ENCODE measurements around the gene PLEKHJ1. TPM values are rescaled to one million over a fixed set of nuclear protein-coding genes. Genes with fewer than 3 reads are reported as not detected.

Gene PLEKHJ1
- total and polyA plus RNA-seq, 9 of the 15 experiments (the other 6 are each of a cell fraction or from before 2014, with no cell fraction given), result 1.5 to 188 (median 63.9) TPM

MicroRNAs within 50 kb of the gene (microRNA counts, 767-probe panel; counts per million panel counts)
- not detected for microRNA hsa-miR-1227

Small RNA genes lying within 50 kb of the gene (microRNA-seq; reads per million reads assigned to microRNA genes)
- gene MIR1227 (ENCODE audit: borderline microRNAs expressed), result 1.1 reads per million, percentile 10 among the genes with 10 or more reads in this experiment
- not detected for gene MIR4321 (ENCODE audit: borderline microRNAs expressed)

Small RNA genes lying within 50 kb of the gene (small RNA-seq; reads per million reads assigned to genes)
- not detected for gene MIR1227

Other genes starting within 250 kb of the PLEKHJ1 start
Only the 7 nearest of the 17 such genes appear.
- gene AP3D1, start 84.8 kb downstream of the PLEKHJ1 start, total RNA-seq (2014; rRNA removed), result 52.0 and 68.7 TPM in 2 replicates
- 23.3 and 28.0 TPM in 2 replicates for gene AP3D1, start 84.8 kb downstream of the PLEKHJ1 start, total RNA-seq (2014; rRNA removed; fragmentation: Illumina TruSeq; extraction: Trizol)
- gene AP3D1, start 84.8 kb downstream of the PLEKHJ1 start, total RNA-seq (2015; rRNA removed; fragmentation: Illumina TruSeq; extraction: Trizol), result 35.9 and 36.9 TPM in 2 replicates
- 72.3 and 86.1 TPM in 2 replicates for gene AP3D1, start 84.8 kb downstream of the PLEKHJ1 start, total RNA-seq (2021)
- 34.9 and 55.0 TPM in 2 replicates for gene AP3D1, start 84.8 kb downstream of the PLEKHJ1 start, polyA plus RNA-seq (2011; rRNA removed)
- 82.1 and 90.4 TPM in 2 replicates for gene AP3D1, start 84.8 kb downstream of the PLEKHJ1 start, polyA plus RNA-seq (2014; fragmentation: Illumina TruSeq; extraction: Trizol)
- gene AP3D1, start 84.8 kb downstream of the PLEKHJ1 start, polyA plus RNA-seq (2014; fragmentation: Nextera tagmentation; extraction: Ambion mirVana), result 1 to 10 TPM; 1.2 to 1.6 TPM
- 47.5 and 48.7 TPM in 2 replicates for gene AP3D1, start 84.8 kb downstream of the PLEKHJ1 start, polyA plus RNA-seq (2014; rRNA removed)
- gene DOT1L, start 72.4 kb downstream of the PLEKHJ1 start, total RNA-seq (2014; rRNA removed), result 12.7 and 18.7 TPM in 2 replicates
- gene DOT1L, start 72.4 kb downstream of the PLEKHJ1 start, total RNA-seq (2014; rRNA removed; fragmentation: Illumina TruSeq; extraction: Trizol), result 10.0 and 10.5 TPM in 2 replicates
- 7.0 and 8.4 TPM in 2 replicates for gene DOT1L, start 72.4 kb downstream of the PLEKHJ1 start, total RNA-seq (2015; rRNA removed; fragmentation: Illumina TruSeq; extraction: Trizol)
- 66.2 and 66.5 TPM in 2 replicates for gene DOT1L, start 72.4 kb downstream of the PLEKHJ1 start, total RNA-seq (2021)
- 5.7 and 8.6 TPM in 2 replicates for gene DOT1L, start 72.4 kb downstream of the PLEKHJ1 start, polyA plus RNA-seq (2011; rRNA removed)
- gene DOT1L, start 72.4 kb downstream of the PLEKHJ1 start, polyA plus RNA-seq (2014; fragmentation: Illumina TruSeq; extraction: Trizol), result 15.1 and 16.2 TPM in 2 replicates
- gene DOT1L, start 72.4 kb downstream of the PLEKHJ1 start, polyA plus RNA-seq (2014; fragmentation: Nextera tagmentation; extraction: Ambion mirVana), result under 1 TPM; 0.32 to 0.51 TPM
- gene DOT1L, start 72.4 kb downstream of the PLEKHJ1 start, polyA plus RNA-seq (2014; rRNA removed), result 21.2 and 24.8 TPM in 2 replicates
- gene SF3A2, start 495 bp upstream of the PLEKHJ1 start, total RNA-seq (2014; rRNA removed), result 50.3 and 111 TPM in 2 replicates
- gene SF3A2, start 495 bp upstream of the PLEKHJ1 start, total RNA-seq (2014; rRNA removed; fragmentation: Illumina TruSeq; extraction: Trizol), result 4.5 and 5.8 TPM in 2 replicates
- gene SF3A2, start 495 bp upstream of the PLEKHJ1 start, total RNA-seq (2015; rRNA removed; fragmentation: Illumina TruSeq; extraction: Trizol), result 22.8 and 30.6 TPM in 2 replicates
- 181 and 194 TPM in 2 replicates for gene SF3A2, start 495 bp upstream of the PLEKHJ1 start, total RNA-seq (2021)
- 7.9 and 21.0 TPM in 2 replicates for gene SF3A2, start 495 bp upstream of the PLEKHJ1 start, polyA plus RNA-seq (2011; rRNA removed)
- gene SF3A2, start 495 bp upstream of the PLEKHJ1 start, polyA plus RNA-seq (2014; fragmentation: Illumina TruSeq; extraction: Trizol), result 44.6 and 119 TPM in 2 replicates
- gene SF3A2, start 495 bp upstream of the PLEKHJ1 start, polyA plus RNA-seq (2014; fragmentation: Nextera tagmentation; extraction: Ambion mirVana), result under 1 TPM; 0.17 to 0.35 TPM
- 45.9 and 46.7 TPM in 2 replicates for gene SF3A2, start 495 bp upstream of the PLEKHJ1 start, polyA plus RNA-seq (2014; rRNA removed)
- 9.4 and 10.7 TPM in 2 replicates for gene AMH, start 13.0 kb upstream of the PLEKHJ1 start, total RNA-seq (2014; rRNA removed)
- 0.13 and 0.29 TPM in 2 replicates for gene AMH, start 13.0 kb upstream of the PLEKHJ1 start, total RNA-seq (2014; rRNA removed; fragmentation: Illumina TruSeq; extraction: Trizol)
- 2.6 and 3.5 TPM in 2 replicates for gene AMH, start 13.0 kb upstream of the PLEKHJ1 start, total RNA-seq (2015; rRNA removed; fragmentation: Illumina TruSeq; extraction: Trizol)
- gene AMH, start 13.0 kb upstream of the PLEKHJ1 start, total RNA-seq (2021), result 22.2 and 27.4 TPM in 2 replicates
- gene AMH, start 13.0 kb upstream of the PLEKHJ1 start, polyA plus RNA-seq (2011; rRNA removed), result 1.7 and 3.6 TPM in 2 replicates
- 1.5 and 4.0 TPM in 2 replicates for gene AMH, start 13.0 kb upstream of the PLEKHJ1 start, polyA plus RNA-seq (2014; fragmentation: Illumina TruSeq; extraction: Trizol)
- not detected for gene AMH, start 13.0 kb upstream of the PLEKHJ1 start, polyA plus RNA-seq (2014; fragmentation: Nextera tagmentation; extraction: Ambion mirVana)
- gene AMH, start 13.0 kb upstream of the PLEKHJ1 start, polyA plus RNA-seq (2014; rRNA removed), result 19.2 and 23.6 TPM in 2 replicates
- 0.29 TPM in 1 of 2 replicates, not detected in the other for gene JSRP1, start 20.1 kb upstream of the PLEKHJ1 start, total RNA-seq (2014; rRNA removed)
- 0.40 and 0.45 TPM in 2 replicates for gene JSRP1, start 20.1 kb upstream of the PLEKHJ1 start, total RNA-seq (2014; rRNA removed; fragmentation: Illumina TruSeq; extraction: Trizol)
- 0.51 and 0.57 TPM in 2 replicates for gene JSRP1, start 20.1 kb upstream of the PLEKHJ1 start, total RNA-seq (2015; rRNA removed; fragmentation: Illumina TruSeq; extraction: Trizol)
- 0.58 and 0.78 TPM in 2 replicates for gene JSRP1, start 20.1 kb upstream of the PLEKHJ1 start, total RNA-seq (2021)
- gene JSRP1, start 20.1 kb upstream of the PLEKHJ1 start, polyA plus RNA-seq (2011; rRNA removed), result not detected in 2 replicates
- not detected in 2 replicates for gene JSRP1, start 20.1 kb upstream of the PLEKHJ1 start, polyA plus RNA-seq (2014; fragmentation: Illumina TruSeq; extraction: Trizol)
- gene JSRP1, start 20.1 kb upstream of the PLEKHJ1 start, polyA plus RNA-seq (2014; fragmentation: Nextera tagmentation; extraction: Ambion mirVana), result under 1 TPM in 1 of 2 experiments, not detected in 1; 0.08 TPM
- gene JSRP1, start 20.1 kb upstream of the PLEKHJ1 start, polyA plus RNA-seq (2014; rRNA removed), result 1.2 and 2.1 TPM in 2 replicates
- 0.16 TPM in 1 of 2 replicates, not detected in the other for gene PEAK3, start 45.8 kb upstream of the PLEKHJ1 start, total RNA-seq (2014; rRNA removed)
- not detected in 2 replicates for gene PEAK3, start 45.8 kb upstream of the PLEKHJ1 start, total RNA-seq (2014; rRNA removed; fragmentation: Illumina TruSeq; extraction: Trizol)
- not detected in 2 replicates for gene PEAK3, start 45.8 kb upstream of the PLEKHJ1 start, total RNA-seq (2015; rRNA removed; fragmentation: Illumina TruSeq; extraction: Trizol)
- gene PEAK3, start 45.8 kb upstream of the PLEKHJ1 start, total RNA-seq (2021), result 0.13 and 0.40 TPM in 2 replicates
- 0.03 TPM in 1 of 2 replicates, not detected in the other for gene PEAK3, start 45.8 kb upstream of the PLEKHJ1 start, polyA plus RNA-seq (2011; rRNA removed)
- gene PEAK3, start 45.8 kb upstream of the PLEKHJ1 start, polyA plus RNA-seq (2014; fragmentation: Illumina TruSeq; extraction: Trizol), result 0.06 TPM in 1 of 2 replicates, not detected in the other
- not detected for gene PEAK3, start 45.8 kb upstream of the PLEKHJ1 start, polyA plus RNA-seq (2014; fragmentation: Nextera tagmentation; extraction: Ambion mirVana)
- gene PEAK3, start 45.8 kb upstream of the PLEKHJ1 start, polyA plus RNA-seq (2014; rRNA removed), result 0.07 TPM in 1 of 2 replicates, not detected in the other
- gene LINGO3, start 71.8 kb upstream of the PLEKHJ1 start, total RNA-seq (2014; rRNA removed), result 0.05 TPM in 1 of 2 replicates, not detected in the other
- not detected in 2 replicates for gene LINGO3, start 71.8 kb upstream of the PLEKHJ1 start, total RNA-seq (2014; rRNA removed; fragmentation: Illumina TruSeq; extraction: Trizol)
- not detected in 2 replicates for gene LINGO3, start 71.8 kb upstream of the PLEKHJ1 start, total RNA-seq (2015; rRNA removed; fragmentation: Illumina TruSeq; extraction: Trizol)
- gene LINGO3, start 71.8 kb upstream of the PLEKHJ1 start, total RNA-seq (2021), result not detected in 2 replicates
- 0.03 and 0.07 TPM in 2 replicates for gene LINGO3, start 71.8 kb upstream of the PLEKHJ1 start, polyA plus RNA-seq (2011; rRNA removed)
- not detected in 2 replicates for gene LINGO3, start 71.8 kb upstream of the PLEKHJ1 start, polyA plus RNA-seq (2014; fragmentation: Illumina TruSeq; extraction: Trizol)
- gene LINGO3, start 71.8 kb upstream of the PLEKHJ1 start, polyA plus RNA-seq (2014; fragmentation: Nextera tagmentation; extraction: Ambion mirVana), result under 1 TPM in 1 of 2 experiments, not detected in 1; 0.03 TPM
- gene LINGO3, start 71.8 kb upstream of the PLEKHJ1 start, polyA plus RNA-seq (2014; rRNA removed), result not detected in 2 replicates

All from K562 (cell line).